Upper lobe of left lung (tissue), 4 donors: ENCODE results near the gene NINJ1.

Experiments used
- CTCF ChIP-seq, 6 experiments: fragments of 450-650 bp in 4 of 6; fragments of 200-600 bp in 2 of 6; sonication (generic) in 2 of 6; IDR thresholded peaks; one replicate each; pipeline ENCODE4 v1.5.1; 2016 to 2019; ENCODE audit warnings: antibody characterized with exemption in 6 of 6
- POLR2A ChIP-seq, 4 donors: fragments of 450-650 bp; IDR thresholded peaks; one replicate each; pipeline ENCODE4 v1.5.1; 2016 to 2017; ENCODE audit warnings: antibody characterized with exemption in 4 of 4, mild to moderate bottlenecking in 2 of 4
- POLR2AphosphoS5 ChIP-seq, 2 donors: sonication (generic); formaldehyde crosslinking; IDR thresholded peaks; one replicate each; pipeline ENCODE4 v1.5.1; 2017; ENCODE audit warnings: antibody characterized with exemption in 2 of 2

GRCh38 chr9:93112864-93113389, 21.1 kb downstream of the NINJ1 start:
- TF ChIP-seq POLR2AphosphoS5 (IDR thresholded peaks at IDR 0.05): no peak
- no peak for TF ChIP-seq CTCF (IDR thresholded peaks at IDR 0.05)
- no peak for TF ChIP-seq POLR2A (IDR thresholded peaks at IDR 0.05)
